ENCODE measurements around the gene RNF138. TPM values are rescaled to one million over a fixed set of nuclear protein-coding genes. Genes with fewer than 3 reads are reported as not detected.
A peak's percentile ranks its signal among the peaks of the same experiment; 100 is the strongest.

RNF138 gene
- total and polyA plus RNA-seq, 10 of the 15 experiments (the other 5 are each of a cell fraction or from before 2014, with no cell fraction given), result 24.2 to 75.2 (median 40.1) TPM

DNA sequence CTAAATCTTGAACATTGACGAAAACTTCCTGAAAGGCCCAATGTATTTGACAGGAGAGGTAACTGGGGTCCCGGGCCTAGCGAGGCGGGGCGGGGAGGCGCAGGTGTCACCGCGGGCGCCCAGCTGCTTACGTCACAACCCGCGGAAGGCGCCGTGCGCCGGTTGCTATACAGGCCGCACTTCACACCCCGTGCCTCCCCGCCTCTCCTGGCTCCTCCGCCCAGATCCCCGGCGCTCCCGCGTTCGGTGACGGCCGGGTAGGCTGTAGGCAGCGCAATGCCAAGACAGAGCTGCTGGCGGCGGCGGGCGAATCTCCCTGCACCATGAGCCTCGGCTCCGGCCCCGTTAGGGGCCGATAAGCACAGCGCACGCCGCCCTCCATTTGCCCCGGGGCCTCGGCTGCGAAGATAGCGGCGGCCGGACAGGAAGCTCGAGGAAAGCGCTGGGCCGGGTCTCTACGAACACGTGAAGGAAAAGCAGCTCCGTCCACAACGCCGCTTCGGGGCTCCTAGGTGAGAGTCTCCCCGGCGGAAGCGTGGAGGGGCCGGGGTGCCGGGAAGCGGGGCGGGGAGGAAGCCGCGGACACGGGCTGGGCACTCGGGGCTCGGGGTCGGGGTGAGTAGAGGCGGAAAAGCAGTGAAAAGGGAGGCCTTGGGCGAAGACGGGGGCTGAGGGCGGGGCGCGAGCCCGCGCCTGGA lies at the start of gene RNF138 (continued):
- no peak for TF ChIP-seq KDM1A (IDR thresholded peaks at IDR 0.05; ENCODE audit: borderline replicate concordance)
- TF ChIP-seq, protein P1, sequence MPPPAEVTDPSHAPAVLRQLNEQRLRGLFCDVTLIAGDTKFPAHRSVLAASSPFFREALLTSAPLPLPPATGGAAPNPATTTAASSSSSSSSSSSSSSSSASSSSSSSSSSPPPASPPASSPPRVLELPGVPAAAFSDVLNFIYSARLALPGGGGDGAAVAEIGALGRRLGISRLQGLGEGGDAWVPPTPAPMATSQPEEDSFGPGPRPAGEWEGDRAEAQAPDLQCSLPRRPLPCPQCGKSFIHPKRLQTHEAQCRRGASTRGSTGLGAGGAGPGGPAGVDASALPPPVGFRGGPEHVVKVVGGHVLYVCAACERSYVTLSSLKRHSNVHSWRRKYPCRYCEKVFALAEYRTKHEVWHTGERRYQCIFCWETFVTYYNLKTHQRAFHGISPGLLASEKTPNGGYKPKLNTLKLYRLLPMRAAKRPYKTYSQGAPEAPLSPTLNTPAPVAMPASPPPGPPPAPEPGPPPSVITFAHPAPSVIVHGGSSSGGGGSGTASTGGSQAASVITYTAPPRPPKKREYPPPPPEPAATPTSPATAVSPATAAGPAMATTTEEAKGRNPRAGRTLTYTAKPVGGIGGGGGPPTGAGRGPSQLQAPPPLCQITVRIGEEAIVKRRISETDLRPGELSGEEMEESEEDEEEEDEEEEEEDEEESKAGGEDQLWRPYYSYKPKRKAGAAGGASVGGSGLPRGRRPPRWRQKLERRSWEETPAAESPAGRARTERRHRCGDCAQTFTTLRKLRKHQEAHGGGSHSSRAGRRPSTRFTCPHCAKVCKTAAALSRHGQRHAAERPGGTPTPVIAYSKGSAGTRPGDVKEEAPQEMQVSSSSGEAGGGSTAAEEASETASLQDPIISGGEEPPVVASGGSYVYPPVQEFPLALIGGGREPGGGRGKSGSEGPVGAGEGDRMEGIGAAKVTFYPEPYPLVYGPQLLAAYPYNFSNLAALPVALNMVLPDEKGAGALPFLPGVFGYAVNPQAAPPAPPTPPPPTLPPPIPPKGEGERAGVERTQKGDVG (CRISPR knock-in tag; IDR thresholded peaks at IDR 0.05), result no peak
- TF ChIP-seq JUND (IDR thresholded peaks at IDR 0.05; ENCODE audit: low read depth, low read length), result no peak
- TF ChIP-seq, protein P2, sequence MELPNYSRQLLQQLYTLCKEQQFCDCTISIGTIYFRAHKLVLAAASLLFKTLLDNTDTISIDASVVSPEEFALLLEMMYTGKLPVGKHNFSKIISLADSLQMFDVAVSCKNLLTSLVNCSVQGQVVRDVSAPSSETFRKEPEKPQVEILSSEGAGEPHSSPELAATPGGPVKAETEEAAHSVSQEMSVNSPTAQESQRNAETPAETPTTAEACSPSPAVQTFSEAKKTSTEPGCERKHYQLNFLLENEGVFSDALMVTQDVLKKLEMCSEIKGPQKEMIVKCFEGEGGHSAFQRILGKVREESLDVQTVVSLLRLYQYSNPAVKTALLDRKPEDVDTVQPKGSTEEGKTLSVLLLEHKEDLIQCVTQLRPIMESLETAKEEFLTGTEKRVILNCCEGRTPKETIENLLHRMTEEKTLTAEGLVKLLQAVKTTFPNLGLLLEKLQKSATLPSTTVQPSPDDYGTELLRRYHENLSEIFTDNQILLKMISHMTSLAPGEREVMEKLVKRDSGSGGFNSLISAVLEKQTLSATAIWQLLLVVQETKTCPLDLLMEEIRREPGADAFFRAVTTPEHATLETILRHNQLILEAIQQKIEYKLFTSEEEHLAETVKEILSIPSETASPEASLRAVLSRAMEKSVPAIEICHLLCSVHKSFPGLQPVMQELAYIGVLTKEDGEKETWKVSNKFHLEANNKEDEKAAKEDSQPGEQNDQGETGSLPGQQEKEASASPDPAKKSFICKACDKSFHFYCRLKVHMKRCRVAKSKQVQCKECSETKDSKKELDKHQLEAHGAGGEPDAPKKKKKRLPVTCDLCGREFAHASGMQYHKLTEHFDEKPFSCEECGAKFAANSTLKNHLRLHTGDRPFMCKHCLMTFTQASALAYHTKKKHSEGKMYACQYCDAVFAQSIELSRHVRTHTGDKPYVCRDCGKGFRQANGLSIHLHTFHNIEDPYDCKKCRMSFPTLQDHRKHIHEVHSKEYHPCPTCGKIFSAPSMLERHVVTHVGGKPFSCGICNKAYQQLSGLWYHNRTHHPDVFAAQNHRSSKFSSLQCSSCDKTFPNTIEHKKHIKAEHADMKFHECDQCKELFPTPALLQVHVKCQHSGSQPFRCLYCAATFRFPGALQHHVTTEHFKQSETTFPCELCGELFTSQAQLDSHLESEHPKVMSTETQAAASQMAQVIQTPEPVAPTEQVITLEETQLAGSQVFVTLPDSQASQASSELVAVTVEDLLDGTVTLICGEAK (IDR thresholded peaks at IDR 0.05; ENCODE audit: borderline replicate concordance), result peak; percentile 20; the same call in 1 of the 2 replicates
- 0 out of 2 replicates have a peak, but pooled peaks have one; percentile 43 for TF ChIP-seq NR2F1 (conservative IDR thresholded peaks at IDR 0.05)
- TF ChIP-seq RFX5 (IDR thresholded peaks at IDR 0.05; ENCODE audit: low read depth, low read length), result peak; percentile 49; the same call in 1 of the 2 replicates
- TF ChIP-seq, protein P3, sequence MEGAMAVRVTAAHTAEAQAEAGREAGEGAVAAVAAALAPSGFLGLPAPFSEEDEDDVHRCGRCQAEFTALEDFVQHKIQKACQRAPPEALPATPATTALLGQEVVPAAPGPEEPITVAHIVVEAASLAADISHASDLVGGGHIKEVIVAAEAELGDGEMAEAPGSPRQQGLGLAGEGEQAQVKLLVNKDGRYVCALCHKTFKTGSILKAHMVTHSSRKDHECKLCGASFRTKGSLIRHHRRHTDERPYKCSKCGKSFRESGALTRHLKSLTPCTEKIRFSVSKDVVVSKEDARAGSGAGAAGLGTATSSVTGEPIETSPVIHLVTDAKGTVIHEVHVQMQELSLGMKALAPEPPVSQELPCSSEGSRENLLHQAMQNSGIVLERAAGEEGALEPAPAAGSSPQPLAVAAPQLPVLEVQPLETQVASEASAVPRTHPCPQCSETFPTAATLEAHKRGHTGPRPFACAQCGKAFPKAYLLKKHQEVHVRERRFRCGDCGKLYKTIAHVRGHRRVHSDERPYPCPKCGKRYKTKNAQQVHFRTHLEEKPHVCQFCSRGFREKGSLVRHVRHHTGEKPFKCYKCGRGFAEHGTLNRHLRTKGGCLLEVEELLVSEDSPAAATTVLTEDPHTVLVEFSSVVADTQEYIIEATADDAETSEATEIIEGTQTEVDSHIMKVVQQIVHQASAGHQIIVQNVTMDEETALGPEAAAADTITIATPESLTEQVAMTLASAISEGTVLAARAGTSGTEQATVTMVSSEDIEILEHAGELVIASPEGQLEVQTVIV (IDR thresholded peaks at IDR 0.05; ENCODE audit: borderline replicate concordance, partially characterized antibody), result no peak
- peak; percentile 68; the same call in 1 of the 2 replicates for TF ChIP-seq SMAD5 (IDR thresholded peaks at IDR 0.05; ENCODE audit: low read depth)
- peak; percentile 95 for TF ChIP-seq GATAD2B (conservative IDR thresholded peaks at IDR 0.05; ENCODE audit: low read depth)
- TF ChIP-seq, protein P4, sequence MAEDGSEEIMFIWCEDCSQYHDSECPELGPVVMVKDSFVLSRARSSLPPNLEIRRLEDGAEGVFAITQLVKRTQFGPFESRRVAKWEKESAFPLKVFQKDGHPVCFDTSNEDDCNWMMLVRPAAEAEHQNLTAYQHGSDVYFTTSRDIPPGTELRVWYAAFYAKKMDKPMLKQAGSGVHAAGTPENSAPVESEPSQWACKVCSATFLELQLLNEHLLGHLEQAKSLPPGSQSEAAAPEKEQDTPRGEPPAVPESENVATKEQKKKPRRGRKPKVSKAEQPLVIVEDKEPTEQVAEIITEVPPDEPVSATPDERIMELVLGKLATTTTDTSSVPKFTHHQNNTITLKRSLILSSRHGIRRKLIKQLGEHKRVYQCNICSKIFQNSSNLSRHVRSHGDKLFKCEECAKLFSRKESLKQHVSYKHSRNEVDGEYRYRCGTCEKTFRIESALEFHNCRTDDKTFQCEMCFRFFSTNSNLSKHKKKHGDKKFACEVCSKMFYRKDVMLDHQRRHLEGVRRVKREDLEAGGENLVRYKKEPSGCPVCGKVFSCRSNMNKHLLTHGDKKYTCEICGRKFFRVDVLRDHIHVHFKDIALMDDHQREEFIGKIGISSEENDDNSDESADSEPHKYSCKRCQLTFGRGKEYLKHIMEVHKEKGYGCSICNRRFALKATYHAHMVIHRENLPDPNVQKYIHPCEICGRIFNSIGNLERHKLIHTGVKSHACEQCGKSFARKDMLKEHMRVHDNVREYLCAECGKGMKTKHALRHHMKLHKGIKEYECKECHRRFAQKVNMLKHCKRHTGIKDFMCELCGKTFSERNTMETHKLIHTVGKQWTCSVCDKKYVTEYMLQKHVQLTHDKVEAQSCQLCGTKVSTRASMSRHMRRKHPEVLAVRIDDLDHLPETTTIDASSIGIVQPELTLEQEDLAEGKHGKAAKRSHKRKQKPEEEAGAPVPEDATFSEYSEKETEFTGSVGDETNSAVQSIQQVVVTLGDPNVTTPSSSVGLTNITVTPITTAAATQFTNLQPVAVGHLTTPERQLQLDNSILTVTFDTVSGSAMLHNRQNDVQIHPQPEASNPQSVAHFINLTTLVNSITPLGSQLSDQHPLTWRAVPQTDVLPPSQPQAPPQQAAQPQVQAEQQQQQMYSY (CRISPR knock-in tag; IDR thresholded peaks at IDR 0.05), result no peak
- TF ChIP-seq MEF2B (IDR thresholded peaks at IDR 0.05; ENCODE audit: partially characterized antibody, poor library complexity, severe bottlenecking), result no peak
- TF ChIP-seq ZNF622 (IDR thresholded peaks at IDR 0.05), result no peak
- TF ChIP-seq ETV6 (conservative IDR thresholded peaks at IDR 0.05 in 1 of 2, IDR thresholded peaks at IDR 0.05 in 1 of 2; ENCODE audit: borderline replicate concordance in 1 of 2, low read depth in 1 of 2), result no peak
- TF ChIP-seq IKZF2 (IDR thresholded peaks at IDR 0.05), result peak; percentile 54 to 57; a peak in 2 of 4 replicates
- TF ChIP-seq FOXK2 (IDR thresholded peaks at IDR 0.05), result no peak
